ENCODE measurements around the gene VCPKMT.
A peak's percentile ranks its signal among the peaks of the same experiment; 100 is the strongest.

Gene VCPKMT

DNA sequence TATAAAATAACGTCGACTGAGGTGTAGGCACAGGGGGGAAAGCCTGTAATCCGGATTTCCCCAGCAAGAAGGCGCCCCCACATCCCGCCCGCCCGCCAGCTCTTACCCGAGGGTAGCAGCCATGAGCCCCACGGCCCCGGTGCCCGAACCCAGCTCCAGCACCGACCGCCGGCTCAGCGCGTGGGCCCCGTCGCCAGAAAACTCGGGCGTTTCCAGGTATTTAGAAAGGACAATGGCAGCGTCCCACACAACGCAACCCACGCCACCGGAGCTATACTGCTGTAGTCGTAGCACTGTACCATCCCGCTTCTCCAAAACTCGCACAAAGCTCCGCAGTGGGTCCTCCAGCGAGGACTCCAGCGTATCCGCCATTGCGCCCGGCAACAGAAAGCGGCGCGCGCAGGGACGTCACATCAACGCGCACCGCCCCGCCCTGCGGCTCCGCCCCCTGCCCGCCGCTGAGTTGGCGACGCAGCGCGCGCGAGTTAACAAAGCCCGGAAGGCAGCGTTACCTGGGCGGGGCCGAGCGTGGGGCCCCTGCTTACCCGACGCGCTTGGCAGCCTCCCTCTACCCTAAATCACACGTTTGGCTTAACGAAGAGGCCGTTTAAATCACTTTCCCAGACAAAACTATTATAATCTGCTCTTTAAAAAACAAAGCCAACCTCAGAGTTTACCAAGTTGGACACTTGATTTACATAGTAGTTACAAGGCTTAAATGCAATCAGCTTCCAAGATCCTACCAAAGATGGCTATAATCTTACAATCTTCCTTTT is at the start of gene VCPKMT:
Gene VCPKMT, minus strand, starts transcription at position 392 of the 776 bp plus-strand sequence. Its CDS starts 20 bp downstream, at position 372.
- peak; percentile 97 for DNase-seq (ENCODE audit: low spot score)

DNA sequence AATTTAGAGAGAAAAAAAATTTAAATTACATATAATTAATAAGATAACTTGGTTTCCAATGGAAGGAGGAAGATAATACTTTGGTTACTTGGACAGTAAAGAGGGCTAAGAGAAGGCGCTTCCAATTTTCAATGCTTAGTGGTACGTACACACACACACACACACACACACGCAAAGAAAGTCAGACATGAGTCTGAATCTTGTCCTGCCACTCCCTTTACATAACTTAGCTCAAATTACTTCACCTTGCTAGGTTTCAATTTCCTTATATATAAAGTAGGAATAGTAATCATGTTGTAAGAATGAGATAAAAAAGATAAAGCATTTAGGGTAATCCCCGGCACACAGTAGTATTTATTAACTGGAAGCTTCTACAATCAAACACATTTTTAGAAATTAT is 39.7 kb upstream of the VCPKMT start:
- no peak for DNase-seq (ENCODE audit: low spot score)

DNA sequence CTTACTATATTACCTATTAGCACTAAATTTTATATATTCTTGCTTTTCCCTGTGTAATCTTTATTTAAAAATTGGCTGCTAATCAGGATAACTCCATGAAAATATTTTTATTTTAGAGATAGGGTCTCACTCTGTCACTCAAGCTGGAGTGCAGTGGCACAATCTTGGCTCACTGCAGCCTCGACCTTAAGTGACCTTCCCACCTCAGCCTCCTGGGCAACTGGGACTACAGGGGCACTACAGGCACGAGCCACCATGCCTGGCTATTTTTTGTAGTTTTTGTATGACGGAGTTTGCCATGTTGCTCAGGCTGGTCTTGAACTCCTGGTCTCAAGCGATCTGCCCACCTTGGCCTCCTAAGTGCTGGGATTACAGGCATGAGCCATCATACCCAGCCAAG is 32.4 kb upstream of the VCPKMT start:
- DNase-seq (ENCODE audit: low spot score), result no peak

DNA sequence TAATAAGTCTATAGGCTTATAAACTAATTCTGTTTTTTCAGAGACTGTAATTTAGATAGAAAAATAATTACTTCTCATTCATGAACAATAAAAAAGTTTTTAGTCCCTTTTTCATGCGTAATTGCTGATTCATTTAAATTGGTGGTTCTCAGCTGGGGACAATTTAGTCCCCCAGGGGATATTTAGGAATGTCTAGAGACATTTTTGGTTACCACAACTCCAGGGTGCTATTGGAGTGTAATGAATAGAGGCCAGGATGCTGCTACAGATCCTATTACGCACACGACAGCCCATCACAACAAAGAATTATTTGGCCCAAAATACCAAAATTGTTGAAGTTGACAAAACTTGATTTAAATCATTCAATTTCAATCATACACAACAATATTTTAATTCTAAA is 22.8 kb upstream of the VCPKMT start:
- peak; percentile 25 for DNase-seq (ENCODE audit: low spot score)

DNA sequence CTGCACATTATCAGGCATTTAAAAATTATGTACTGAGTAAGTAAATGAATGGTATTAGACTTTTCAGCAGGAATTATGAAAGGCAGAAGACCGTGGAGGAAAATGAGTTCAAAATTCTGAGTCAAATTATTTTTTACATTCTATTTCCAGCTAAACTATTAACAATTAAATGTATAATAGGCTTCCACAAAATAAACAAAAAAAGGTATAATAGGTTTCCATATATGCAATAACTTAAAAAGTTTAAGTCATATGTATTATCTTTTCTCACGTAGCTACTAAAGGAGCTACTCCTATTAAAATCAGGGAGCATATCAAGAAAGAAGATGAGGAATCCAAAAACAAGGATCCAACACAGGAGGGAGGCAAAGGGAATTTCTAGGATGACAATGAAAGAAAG is 11.4 kb upstream of the VCPKMT start:
- no peak for DNase-seq (ENCODE audit: low spot score)

DNA sequence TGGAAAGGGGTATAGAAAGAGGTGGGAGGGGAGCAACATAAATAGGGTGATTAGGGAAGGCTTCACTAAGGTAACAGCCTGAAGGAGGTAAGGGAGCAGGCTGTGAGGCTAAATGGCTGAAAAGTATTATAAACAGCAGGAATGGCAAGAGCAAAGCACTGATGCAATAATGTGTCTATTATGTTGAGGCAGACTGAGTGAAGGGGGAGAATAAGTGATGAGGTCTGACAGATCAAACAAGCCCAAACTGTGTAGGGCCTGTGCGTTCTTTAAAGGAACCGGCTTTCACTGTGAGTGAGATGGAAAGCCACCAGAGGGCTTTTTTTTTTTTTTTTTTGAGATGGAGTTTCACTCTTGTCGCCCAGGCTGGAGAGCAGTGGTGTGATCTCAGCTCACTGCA is 6.7 kb upstream of the VCPKMT start:
- no peak for DNase-seq (ENCODE audit: low spot score)

DNA sequence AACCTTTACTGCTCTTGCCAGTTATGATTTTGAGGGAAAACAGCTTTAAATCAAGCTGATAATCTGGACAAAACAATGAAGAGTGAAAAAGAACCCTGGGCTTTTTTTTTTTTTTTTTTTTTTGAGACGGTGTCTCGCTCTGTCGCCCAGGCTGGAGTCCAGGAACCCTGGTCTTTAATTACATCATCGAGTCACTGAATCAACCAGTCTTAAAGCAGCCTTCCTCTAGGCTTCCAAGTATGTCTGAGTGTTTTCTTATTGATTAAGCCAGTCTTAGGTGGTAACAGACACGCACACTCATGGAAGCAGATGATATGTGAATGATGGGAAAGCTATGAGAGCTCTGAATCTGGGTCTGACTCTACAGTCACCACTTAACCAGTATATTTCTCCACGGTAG is 5.9 kb upstream of the VCPKMT start:
- DNase-seq (ENCODE audit: low spot score), result no peak

DNA sequence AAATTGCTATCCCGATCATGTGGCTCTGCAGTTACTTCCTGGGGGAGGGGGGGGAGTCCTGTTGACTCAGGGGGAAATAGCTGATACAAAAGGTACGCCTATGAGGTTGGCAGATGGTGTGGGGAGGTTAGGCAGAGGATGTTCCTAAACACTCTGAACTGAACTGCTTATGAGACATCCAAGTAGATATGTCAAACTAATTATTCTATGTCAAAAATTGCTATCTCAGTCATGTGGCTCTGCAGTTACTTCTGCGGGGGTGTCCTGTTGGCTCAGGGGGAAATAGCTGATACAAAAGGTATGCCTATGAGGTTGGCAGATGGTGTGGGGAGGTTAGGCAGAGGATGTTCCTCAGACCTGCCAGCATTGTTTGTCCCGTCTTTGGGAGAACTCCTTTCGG is 5.1 kb upstream of the VCPKMT start:
- DNase-seq (ENCODE audit: low spot score), result no peak

DNA sequence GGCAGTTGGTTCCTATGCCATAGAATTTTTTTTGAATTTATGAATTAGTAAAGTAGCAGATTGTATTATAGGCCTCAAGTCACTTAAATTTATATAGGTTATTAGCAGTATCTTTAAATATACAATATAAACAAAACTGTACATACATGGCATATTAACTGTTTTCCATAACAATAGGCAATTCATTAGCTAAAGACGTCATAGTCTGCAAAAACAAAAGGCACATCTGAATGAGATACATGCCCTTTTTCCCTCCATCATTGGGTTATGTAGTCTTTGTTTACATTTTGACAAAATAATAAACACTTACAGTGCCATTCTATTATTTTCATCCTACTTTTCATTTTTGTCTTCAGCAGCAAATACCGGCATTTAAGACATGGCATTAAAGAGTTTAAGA is 1.1 kb upstream of the VCPKMT start:
- no peak for DNase-seq (ENCODE audit: low spot score)

DNA sequence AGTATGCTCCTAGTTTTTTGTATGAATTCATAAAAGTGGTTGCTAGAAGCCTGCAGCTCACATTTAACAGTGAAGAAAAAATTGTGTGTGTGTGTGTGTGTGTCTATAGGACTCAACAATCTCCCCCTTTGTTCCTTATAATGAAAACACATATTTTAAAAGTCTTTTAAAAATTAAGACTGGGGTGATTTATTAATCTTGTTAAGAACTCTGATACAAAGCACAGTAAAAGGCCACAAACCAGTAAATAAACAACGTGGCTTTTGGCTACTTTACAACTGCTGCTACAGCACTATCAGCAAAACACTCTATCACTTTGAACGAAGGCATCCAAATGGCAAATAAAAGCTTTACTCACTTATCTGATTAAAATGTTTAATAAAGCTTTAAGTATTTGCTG is 594 bp upstream of the VCPKMT start:
- DNase-seq (ENCODE audit: low spot score), result no peak

DNA sequence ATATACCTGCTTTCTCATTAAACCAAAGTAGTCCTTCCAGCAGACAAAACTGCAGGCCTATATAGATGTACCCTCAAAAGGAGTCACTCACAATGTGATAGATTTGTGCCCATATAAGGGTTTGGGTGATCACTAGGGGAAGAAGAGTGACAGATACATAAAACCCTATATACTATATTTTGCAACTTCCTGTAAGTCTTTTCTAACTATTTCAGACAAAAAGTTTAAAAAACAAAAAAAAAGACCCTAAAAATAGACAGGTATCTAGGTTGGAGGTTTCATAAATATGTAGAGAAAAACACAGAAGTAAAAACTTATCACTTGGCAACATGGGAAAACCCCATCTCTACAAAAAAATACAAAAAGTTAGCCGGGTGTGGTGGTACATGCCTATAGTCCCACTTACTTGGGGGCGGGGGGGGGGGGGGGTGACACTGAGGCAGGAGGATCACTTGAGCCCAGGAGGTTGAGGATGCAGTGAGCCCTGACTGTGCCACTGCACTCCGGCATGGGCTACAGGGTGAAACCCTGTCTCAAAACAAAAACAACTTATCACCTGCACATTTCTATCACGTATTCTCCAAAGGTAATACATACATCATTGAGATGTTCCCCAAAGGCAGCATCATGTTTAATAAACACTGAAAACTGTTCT is 2.9 kb downstream of the VCPKMT start:
- no peak for DNase-seq (ENCODE audit: low spot score)

DNA sequence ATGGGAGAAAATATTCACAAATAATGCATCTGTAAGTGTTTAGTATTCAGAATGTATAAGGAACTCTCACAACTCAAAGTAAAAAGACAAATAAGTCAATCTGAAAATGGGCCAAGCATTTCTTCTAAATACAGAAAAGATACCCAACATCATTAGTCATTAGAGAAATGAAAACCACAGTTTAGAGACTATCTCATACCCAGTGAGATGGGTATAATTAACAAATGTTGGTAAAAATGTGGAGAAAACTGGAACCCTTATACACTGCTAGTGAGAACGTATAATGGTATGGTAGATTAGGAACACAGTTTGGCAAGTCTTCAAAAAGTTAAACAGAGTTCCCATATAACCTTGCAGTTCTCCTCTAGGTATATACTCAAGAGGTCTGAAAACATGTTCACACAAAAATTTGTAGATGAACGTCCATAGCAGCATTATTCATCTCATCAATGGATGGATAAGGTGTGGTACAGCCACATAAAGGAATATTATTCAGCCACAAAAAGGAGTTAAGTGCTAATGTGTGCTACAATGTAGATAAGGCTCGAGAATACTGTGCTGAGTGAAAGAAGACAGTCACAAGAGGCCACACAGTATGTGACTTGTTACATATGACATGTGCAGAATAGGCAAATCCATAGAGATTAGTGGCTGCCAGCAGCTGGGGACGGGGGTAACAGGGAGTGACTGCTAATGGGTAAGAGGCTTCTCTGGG is 5.9 kb downstream of the VCPKMT start:
- DNase-seq (ENCODE audit: low spot score), result no peak

DNA sequence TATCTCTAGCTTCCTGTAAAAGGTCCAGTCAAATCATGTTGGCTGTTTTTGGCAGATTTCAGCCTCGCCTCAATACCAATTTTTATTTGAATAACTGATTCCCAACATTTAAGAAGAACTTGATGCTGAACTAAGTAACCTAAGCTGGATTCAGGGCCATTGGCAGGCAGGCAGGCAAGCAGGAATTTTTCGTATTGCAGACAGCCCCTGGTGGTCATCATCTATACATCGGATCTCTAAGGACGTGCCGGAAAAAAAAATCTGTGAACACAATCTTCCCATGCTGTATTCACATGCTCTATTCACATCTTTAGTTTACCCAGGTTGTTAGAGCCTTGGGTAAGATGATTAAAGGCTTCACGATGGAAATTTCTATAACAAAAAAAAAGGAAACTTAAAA is 7.0 kb downstream of the VCPKMT start:
- DNase-seq (ENCODE audit: low spot score), result no peak

DNA sequence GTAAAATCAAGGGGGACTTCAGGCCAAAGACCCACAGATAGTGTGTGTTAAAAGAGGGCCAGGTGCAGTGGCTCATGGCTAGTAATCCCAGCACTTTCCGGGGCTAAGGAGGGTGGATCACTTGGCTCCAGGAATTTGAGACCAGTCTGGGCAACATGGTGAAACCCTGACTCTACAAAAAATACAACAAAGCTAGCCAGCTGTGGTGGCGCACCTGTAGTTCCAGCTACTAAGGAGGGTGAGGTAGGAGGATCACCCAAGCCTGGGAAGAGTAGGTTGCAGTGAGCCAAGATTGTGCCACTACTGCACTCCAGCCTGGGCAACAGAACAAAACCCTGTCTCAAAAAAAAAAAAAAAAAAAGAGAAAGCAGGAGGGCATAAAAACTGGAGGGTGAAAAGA is 8.5 kb downstream of the VCPKMT start:
- no peak for DNase-seq (ENCODE audit: low spot score)

DNA sequence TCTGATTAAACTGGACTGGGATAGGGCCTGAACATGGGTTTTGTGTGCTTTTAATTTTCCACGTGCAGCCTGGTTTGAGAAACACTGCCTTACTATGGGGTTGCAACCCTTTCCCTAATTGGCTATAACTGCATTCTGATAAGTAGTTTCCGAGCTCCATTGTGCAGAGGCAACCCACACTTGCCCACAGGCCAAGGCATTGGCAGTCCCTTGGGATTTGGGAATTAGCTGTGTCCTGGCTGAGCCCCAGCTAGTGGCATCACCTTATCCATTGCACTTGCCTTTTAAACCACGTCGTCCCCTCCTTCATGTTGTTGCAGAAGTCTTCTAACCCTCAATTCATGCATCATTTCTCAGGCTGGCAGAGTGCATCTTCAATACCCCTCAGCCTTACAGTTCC is 10.2 kb downstream of the VCPKMT start:
- no peak for DNase-seq (ENCODE audit: low spot score)

DNA sequence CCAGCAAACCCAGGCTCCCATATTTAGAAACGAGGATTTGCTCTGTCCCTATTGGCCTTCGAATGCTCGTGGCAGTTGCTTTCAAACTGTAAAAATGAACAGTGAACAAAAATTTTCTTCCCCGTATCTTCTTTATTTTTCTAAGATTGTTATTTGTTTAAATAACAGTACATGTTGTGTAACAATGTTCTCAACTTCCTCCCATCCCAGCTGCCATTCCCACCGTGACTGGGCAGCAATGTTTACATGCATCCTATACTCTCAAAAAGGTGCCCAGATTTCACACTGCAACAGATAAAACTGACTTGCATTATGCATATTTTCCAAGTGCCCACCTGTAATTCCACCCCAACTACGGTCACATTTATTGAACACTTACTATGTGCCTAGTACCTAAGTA is 12.8 kb downstream of the VCPKMT start:
- no peak for DNase-seq (ENCODE audit: low spot score)

DNA sequence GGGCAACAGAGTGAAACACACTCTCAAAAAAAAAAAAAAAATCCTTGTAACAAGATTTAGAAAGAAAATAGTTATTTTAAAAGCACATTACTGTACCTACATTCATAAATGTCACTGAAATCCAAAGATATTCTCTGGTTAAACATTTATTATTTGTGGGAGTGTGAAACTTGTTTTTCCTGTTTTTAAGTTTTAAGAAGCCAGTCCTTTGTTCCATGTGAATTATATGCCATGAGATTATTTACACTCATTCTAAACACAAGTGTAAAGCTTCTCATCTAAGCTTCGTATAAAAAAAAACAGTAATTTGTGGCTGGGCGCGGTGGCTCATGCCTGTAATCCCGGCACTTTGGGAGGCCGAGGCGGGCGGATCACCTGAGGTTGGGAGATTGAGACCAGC is 15.0 kb downstream of the VCPKMT start:
- no peak for DNase-seq (ENCODE audit: low spot score)

DNA sequence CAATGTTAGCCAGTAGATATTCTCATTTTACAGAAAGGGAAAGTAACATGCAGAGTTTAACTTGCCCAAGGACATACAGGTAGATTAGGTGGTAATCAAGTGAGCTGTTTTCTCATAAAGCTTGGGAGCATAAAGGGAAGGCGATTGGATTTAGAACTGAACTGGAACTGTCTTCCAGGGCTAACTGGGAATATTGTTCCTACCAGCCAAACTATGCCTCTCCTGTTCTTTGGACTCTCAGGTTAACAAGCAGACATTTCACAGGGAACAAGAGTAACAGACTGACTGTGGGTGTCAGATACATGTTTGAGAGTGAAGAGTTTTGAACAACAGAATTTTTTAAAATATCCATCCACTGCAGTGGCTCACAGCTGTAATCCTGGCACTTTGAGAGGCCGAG is 15.6 kb downstream of the VCPKMT start:
- no peak for DNase-seq (ENCODE audit: low spot score)

DNA sequence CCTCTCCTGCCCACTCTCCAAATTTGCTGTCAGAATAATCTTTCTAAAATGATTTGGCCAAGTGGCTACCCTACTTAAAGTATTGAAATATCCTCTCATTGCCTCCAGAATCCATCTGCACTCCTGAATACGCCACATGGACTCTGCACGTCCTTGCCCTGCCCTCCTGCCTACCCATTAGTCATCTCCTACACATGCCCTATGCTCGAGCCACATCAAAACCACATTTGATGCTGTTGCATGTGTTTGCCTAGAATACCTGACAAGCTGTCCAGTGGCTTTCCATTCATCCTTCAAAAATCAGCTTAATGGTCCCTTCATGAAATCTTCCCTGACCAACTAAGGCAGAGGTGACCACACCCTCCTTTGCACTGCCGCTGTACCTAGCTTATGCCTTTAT is 17.0 kb downstream of the VCPKMT start:
- no peak for DNase-seq (ENCODE audit: low spot score)

DNA sequence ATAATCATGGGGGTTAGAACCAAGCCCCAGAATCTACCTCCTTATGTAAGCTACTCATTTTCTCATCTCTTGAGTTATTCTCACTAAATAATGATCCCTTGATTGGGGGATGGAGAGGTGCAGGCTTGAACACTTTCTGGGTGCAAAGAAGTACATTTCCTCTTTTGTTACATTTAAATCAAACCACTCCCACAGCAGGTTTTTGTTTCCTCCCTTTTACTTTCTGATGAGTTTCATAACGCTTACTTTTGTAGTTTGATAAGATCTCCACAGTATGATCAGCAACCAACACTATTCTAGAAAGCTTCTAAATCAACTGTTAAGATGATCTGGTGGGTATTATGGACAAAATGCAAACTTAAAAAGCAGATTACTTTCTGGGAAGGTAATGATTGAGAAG is 20.5 kb downstream of the VCPKMT start:
- no peak for DNase-seq (ENCODE audit: low spot score)

DNA sequence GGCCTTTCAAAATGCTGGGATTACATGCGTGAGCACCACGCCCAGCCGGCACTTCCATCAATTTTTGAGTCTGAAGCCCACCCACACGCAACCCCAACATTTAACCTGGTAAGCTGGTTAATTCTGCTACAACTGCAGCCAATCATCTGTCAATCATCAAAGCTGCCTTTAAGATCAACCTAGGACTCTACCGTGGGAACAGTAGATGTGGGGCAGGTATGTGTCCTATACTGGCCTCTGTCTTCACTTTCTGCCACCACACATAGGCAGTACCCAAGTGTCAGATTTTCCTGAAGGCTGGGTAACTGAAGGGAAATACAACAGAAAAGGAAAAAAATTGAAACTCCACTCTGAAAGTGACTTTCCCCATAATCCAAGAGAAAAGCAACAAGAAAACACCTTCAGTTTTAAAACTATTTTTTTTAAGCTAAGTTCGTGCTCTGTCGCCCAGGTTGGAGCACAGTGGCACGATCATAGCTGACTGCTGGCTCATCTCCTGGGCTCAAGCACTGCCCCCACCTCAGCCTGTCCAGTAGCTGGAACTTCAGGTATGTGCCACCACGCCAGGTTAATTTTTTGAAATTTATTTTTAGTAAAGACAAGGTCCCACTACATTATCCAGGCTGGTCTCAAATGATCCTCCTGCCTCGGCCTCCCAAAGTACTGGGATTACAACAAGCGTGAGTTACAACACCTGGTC is 22.2 kb downstream of the VCPKMT start:
- no peak for DNase-seq (ENCODE audit: low spot score)

DNA sequence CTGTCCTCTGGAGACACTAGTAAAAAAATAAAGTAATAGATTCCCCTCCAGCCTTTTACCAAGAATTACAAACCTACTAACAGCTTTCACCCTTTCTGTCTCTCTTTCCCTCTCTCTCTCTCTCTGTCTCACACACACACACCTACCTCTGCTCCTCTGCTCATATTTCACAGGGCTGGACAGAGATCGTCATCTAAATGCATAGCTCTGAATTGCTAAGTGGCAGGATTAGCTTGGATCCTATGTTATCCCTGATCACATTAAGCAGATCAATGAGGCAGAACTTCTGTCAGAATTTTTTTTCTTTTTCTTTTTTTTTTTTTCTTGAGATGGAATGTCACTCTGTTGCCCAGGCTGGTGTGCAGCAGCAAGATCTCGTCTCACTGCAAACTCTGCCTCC is 22.9 kb downstream of the VCPKMT start:
- DNase-seq (ENCODE audit: low spot score), result no peak

All from iPS-NIHi11 (cell line).